A549 (cell line): ENCODE measurements around the gene TCHH. TPM values are rescaled to one million over a fixed set of nuclear protein-coding genes. Genes with fewer than 3 reads are reported as not detected.

Experiments used
- ATAC-seq, 2 experiments: fragments of 200-7000 bp in 1 of 2; fragments of >200 bp in 1 of 2; cut with Nextera tagmentation in 1 of 2; cut with Tn5 transposase in 1 of 2; 3 replicates each; pipeline versions ENCODE4 v1.8.0 to v1.9.1; 2018 to 2020; ENCODE audit warnings: mild to moderate bottlenecking in 1 of 2, moderate library complexity in 1 of 2
- CTCF ChIA-PET: fragments of 300-600 bp; sonication (Branson Sonifier 250); formaldehyde crosslinking; extraction: SDS; loops from one replicate; lab custom pipeline; 2021; ENCODE audit warnings: antibody characterized with exemption, inconsistent platforms; lab: Yijun Ruan, JAX
- POLR2A ChIA-PET: fragments of 350-600 bp; formaldehyde crosslinking; extraction: SDS; loops from one replicate; lab custom pipeline; 2021; ENCODE audit warnings: antibody characterized with exemption, inconsistent platforms; lab: Yijun Ruan, JAX
- DNase-seq, 2 experiments: peaks; one replicate each; pipeline versions ENCODE4 v3.0.0 to v3.0.0-alpha.2; 2011 to 2016; ENCODE audit warnings: low read depth in 1 of 2, low spot score in 1 of 2
- FAIRE-seq: peaks from 2 replicates; lab custom pipeline; 2011; peaks lifted over from hg19 to GRCh38; lab: Jason Lieb, UNC
- H3K27ac ChIP-seq, 2 experiments: fragments of >200 bp; sonication (Bioruptor Twin); formaldehyde crosslinking; 3 replicates each; pipeline ENCODE4 v1.5.1; 2016 to 2017
- H3K4me1 ChIP-seq: fragments of >200 bp; sonication (Bioruptor Twin); formaldehyde crosslinking; 3 replicates; pipeline ENCODE4 v1.6.1; 2016
- H3K4me2 ChIP-seq: fragments of >200 bp; sonication (Bioruptor Twin); formaldehyde crosslinking; 3 replicates; pipeline ENCODE4 v1.6.1; 2016
- H3K4me3 ChIP-seq: fragments of >200 bp; sonication (Bioruptor Twin); formaldehyde crosslinking; 3 replicates; pipeline ENCODE4 v1.5.1; 2016
- H3K9me3 ChIP-seq: fragments of >200 bp; sonication (Bioruptor Twin); formaldehyde crosslinking; 3 replicates; pipeline ENCODE4 v1.6.1; 2016
- BHLHE40 ChIP-seq: IDR thresholded peaks from 2 replicates; pipeline ENCODE4 v1.6.1; 2012; ENCODE audit warnings: low read depth, low read length, inconsistent platforms
- CEBPB ChIP-seq, 2 experiments: fragments of >200 bp in 1 of 2; sonication (Bioruptor Twin) in 1 of 2; formaldehyde crosslinking in 1 of 2; IDR thresholded peaks; 2 replicates each; pipeline ENCODE4 v1.6.1; 2012 to 2016
- CHD2 ChIP-seq: fragments of 150-350 bp; IDR thresholded peaks from 2 replicates; pipeline ENCODE4 v1.6.1; 2014; ENCODE audit warnings: low read length; ENCODE audit not compliant: partially characterized antibody
- EP300 ChIP-seq, 2 experiments: fragments of >200 bp; sonication (Bioruptor Twin); formaldehyde crosslinking; IDR thresholded peaks; 2 replicates in 1 of 2; 3 replicates in 1 of 2; pipeline ENCODE4 v1.6.1; 2016 to 2017
- ESRRA ChIP-seq: fragments of 150-350 bp; IDR thresholded peaks from 2 replicates; pipeline ENCODE4 v1.6.1; 2014; ENCODE audit warnings: mild to moderate bottlenecking, low read length, borderline replicate concordance
- FOSL2 ChIP-seq, 2 experiments: fragments of 450-650 bp in 1 of 2; fragments of >200 bp in 1 of 2; sonication (Bioruptor Twin) in 1 of 2; formaldehyde crosslinking; IDR thresholded peaks; 2 replicates each; pipeline versions ENCODE4 v1.5.0 to v1.6.1; 2016 to 2020; ENCODE audit warnings: mild to moderate bottlenecking in 1 of 2, moderate library complexity in 1 of 2
- FOXS1 ChIP-seq: fragments of 250-450 bp; sonication (Bioruptor Pico); IDR thresholded peaks from 2 replicates; pipeline ENCODE4 v1.5.0; 2020; ENCODE audit warnings: mild to moderate bottlenecking, moderate library complexity
- GATA3 ChIP-seq: IDR thresholded peaks from 2 replicates; pipeline ENCODE4 v1.6.1; 2012; ENCODE audit warnings: borderline replicate concordance
- HDAC2 ChIP-seq: fragments of 200-600 bp; sonication (generic); IDR thresholded peaks from 2 replicates; pipeline ENCODE4 v1.6.1; 2016
- HOXA7 ChIP-seq: fragments of 250-450 bp; sonication (Bioruptor Pico); IDR thresholded peaks from 2 replicates; pipeline ENCODE4 v1.5.0; 2020; ENCODE audit warnings: mild to moderate bottlenecking, moderate library complexity
- HOXB5 ChIP-seq: fragments of 250-450 bp; sonication (Bioruptor Pico); IDR thresholded peaks from 2 replicates; pipeline ENCODE4 v1.5.0; 2020; ENCODE audit warnings: mild to moderate bottlenecking, moderate library complexity
- JUN ChIP-seq, 2 experiments: fragments of >200 bp; sonication (Bioruptor Twin); formaldehyde crosslinking; IDR thresholded peaks; 2 replicates in 1 of 2; 3 replicates in 1 of 2; pipeline ENCODE4 v1.6.1; 2016 to 2017
- JUNB ChIP-seq: fragments of >200 bp; sonication (Bioruptor Twin); formaldehyde crosslinking; IDR thresholded peaks from 2 replicates; pipeline ENCODE4 v1.6.1; 2016
- KDM1A ChIP-seq: fragments of 200-600 bp; sonication (generic); IDR thresholded peaks from 2 replicates; pipeline ENCODE4 v1.6.1; 2016; ENCODE audit warnings: low read depth, mild to moderate bottlenecking
- MYC ChIP-seq: IDR thresholded peaks from 2 replicates; pipeline ENCODE4 v1.6.1; 2012; ENCODE audit warnings: mild to moderate bottlenecking, inconsistent platforms, low read length, improper control_type of control experiment, borderline replicate concordance
- NPAS2 ChIP-seq: fragments of 250-450 bp; sonication (Bioruptor Pico); IDR thresholded peaks from 2 replicates; pipeline ENCODE4 v1.8.0; 2022; ENCODE audit warnings: mild to moderate bottlenecking, moderate library complexity, borderline replicate concordance
- RAD21 ChIP-seq, 2 experiments: fragments of >200 bp in 1 of 2; sonication (Bioruptor Twin) in 1 of 2; formaldehyde crosslinking in 1 of 2; IDR thresholded peaks in 1 of 2; conservative IDR thresholded peaks in 1 of 2; 2 replicates in 1 of 2; 3 replicates in 1 of 2; pipeline ENCODE4 v1.6.1; 2012 to 2018; ENCODE audit warnings: inconsistent platforms in 1 of 2
- RCOR1 ChIP-seq: fragments of 150-350 bp; IDR thresholded peaks from 2 replicates; pipeline ENCODE4 v1.6.1; 2014; ENCODE audit warnings: antibody characterized with exemption, low read length, low read depth
- SREBF2 ChIP-seq: fragments of 450-650 bp; IDR thresholded peaks from 2 replicates; pipeline ENCODE4 v1.6.1; 2014; ENCODE audit warnings: mild to moderate bottlenecking, moderate library complexity
- TFCP2L1 ChIP-seq: fragments of 250-450 bp; sonication (Bioruptor Pico); IDR thresholded peaks from 2 replicates; pipeline ENCODE4 v1.5.0; 2021; ENCODE audit warnings: mild to moderate bottlenecking
- ZFP36 ChIP-seq: fragments of 450-650 bp; IDR thresholded peaks from 2 replicates; pipeline ENCODE4 v1.6.1; 2014; ENCODE audit warnings: borderline replicate concordance; ENCODE audit not compliant: partially characterized antibody
- WGBS: methylation state at CpG from one replicate; pipeline ENCODE4 v1.1.6; 2017; ENCODE audit errors: missing lambda C conversion rate; 5-methylcytosine and 5-hydroxymethylcytosine counted together
- polyA plus RNA-seq, 4 experiments: library from polyadenylated mRNA; depleted of rRNA in 3 of 4; stranded (reverse); fragments of >200 nt; fragmentation: RNase III in 1 of 4; extraction: RNeasy Plus Mini Kit Qiagen cat#74134 plus additional on column Dnase treatment in 1 of 4; gene quantifications; 2 replicates in 3 of 4; 3 replicates in 1 of 4; pipeline ENCODE4 v1.2.3, GENCODE V29; 2011 to 2017
- TF ChIP-seq, protein P1 (sequence below): fragments of >200 bp; sonication (Bioruptor Twin); formaldehyde crosslinking; IDR thresholded peaks from 3 replicates; pipeline ENCODE4 v1.5.1; 2016
- TF ChIP-seq, protein P2 (sequence below): fragments of >200 bp; sonication (Bioruptor Twin); formaldehyde crosslinking; IDR thresholded peaks from 2 replicates; pipeline ENCODE4 v1.6.1; 2016
- TF ChIP-seq, protein P3 (sequence below): fragments of 150-350 bp; IDR thresholded peaks from 2 replicates; pipeline ENCODE4 v1.6.1; 2014; ENCODE audit warnings: low read depth, mild to moderate bottlenecking, low read length
- TF ChIP-seq, protein P4 (sequence below): IDR thresholded peaks from 2 replicates; pipeline ENCODE4 v1.6.1; 2012; ENCODE audit warnings: low read depth, borderline replicate concordance
- TF ChIP-seq, protein P5 (sequence below): fragments of >200 bp; sonication (Bioruptor Twin); formaldehyde crosslinking; IDR thresholded peaks from 3 replicates; pipeline ENCODE4 v1.6.1; 2016

Gene TCHH
- polyA plus RNA-seq, 2 of the 4 experiments (the other 2 are of a cell fraction) = 0.08 to 0.09 TPM

DNA sequence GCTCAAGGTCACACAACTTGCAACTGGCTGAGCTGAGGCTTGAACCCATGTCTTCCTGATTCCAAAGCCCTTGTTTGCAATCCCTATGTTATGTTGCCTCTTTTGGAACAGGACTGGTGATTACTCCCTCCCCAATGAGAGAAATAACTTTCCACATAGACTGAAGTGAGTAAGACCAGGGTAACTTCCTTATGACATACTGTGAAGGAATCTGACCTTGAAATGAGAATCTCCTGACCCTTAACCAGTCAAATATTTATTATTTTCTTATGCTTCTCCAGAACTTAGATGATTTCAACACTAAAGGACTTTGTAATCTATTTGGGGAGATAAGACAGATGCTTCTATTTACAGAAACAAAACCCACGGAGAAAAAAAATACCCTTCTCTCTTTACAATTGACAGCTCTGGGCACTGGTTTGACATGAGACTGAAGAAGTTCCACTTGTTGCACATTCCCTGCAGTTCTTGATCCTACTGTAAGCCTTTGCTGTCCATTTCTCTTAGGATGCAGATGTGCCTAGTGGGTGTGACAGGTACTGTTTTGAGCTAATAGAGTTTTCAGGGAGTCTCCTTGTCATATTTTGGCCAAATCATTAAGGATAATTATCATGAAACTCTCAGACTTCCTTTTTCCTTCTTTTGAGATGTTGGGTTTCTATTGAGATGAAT lies 47.7 kb upstream of the TCHH start:
- ChIA-PET POLR2A (interaction anchor here (1.3 to 1.5 kb wide), 3 partner anchors 26 to 114 kb away, joined by 3 to 6 read pairs (median 3); no protein-coding TSS in a partner anchor), CTCF (interaction anchor here (1.1 to 17.5 kb wide), 7 partner anchors 10 to 296 kb away, joined by 3 to 291 read pairs (median 6); no protein-coding TSS in a partner anchor)
- no peak overlapping the region for H3K4me3 ChIP-seq
- FAIRE-seq (peak; percentile 84), ATAC-seq (peak; percentile 83 to 92), DNase-seq (peak; percentile 28 to 71)
- H3K4me2 ChIP-seq = peak overlapping the region; percentile 47
- H3K4me1 ChIP-seq = peaks cover 29% of the 10 kb centered on the region
- TF ChIP-seq, protein P1, sequence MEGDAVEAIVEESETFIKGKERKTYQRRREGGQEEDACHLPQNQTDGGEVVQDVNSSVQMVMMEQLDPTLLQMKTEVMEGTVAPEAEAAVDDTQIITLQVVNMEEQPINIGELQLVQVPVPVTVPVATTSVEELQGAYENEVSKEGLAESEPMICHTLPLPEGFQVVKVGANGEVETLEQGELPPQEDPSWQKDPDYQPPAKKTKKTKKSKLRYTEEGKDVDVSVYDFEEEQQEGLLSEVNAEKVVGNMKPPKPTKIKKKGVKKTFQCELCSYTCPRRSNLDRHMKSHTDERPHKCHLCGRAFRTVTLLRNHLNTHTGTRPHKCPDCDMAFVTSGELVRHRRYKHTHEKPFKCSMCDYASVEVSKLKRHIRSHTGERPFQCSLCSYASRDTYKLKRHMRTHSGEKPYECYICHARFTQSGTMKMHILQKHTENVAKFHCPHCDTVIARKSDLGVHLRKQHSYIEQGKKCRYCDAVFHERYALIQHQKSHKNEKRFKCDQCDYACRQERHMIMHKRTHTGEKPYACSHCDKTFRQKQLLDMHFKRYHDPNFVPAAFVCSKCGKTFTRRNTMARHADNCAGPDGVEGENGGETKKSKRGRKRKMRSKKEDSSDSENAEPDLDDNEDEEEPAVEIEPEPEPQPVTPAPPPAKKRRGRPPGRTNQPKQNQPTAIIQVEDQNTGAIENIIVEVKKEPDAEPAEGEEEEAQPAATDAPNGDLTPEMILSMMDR = no peak
- TF ChIP-seq BHLHE40 (no peak), MYC (no peak), CHD2 (no peak), KDM1A (no peak), SREBF2 (no peak), HDAC2 (no peak), HOXA7 (CRISPR knock-in tag) (no peak), JUN (IDR thresholded peaks at IDR 0.05) (peak; percentile 49 to 79; a peak in 2 of 5 replicates), HOXB5 (no peak), CEBPB (IDR thresholded peaks at IDR 0.05) (peak; percentile 19 to 52; a peak in 2 of 4 replicates), RCOR1 (no peak), TFCP2L1 (CRISPR knock-in tag) (no peak), FOXS1 (CRISPR knock-in tag) (no peak), FOSL2 (IDR thresholded peaks at IDR 0.05) (peak; percentile 76), FOSL2 (CRISPR knock-in tag; IDR thresholded peaks at IDR 0.05) (peak; percentile 65), RAD21 (conservative IDR thresholded peaks at IDR 0.05 in 1 of 2, IDR thresholded peaks at IDR 0.05 in 1 of 2) (no peak), JUNB (peak; percentile 90), NPAS2 (CRISPR knock-in tag) (no peak), EP300 (IDR thresholded peaks at IDR 0.05) (peak; percentile 39 to 54; a peak in 2 of 5 replicates), GATA3 (0 out of 2 replicates have a peak, but pooled peaks have one; percentile 26), ZFP36 (no peak), ESRRA (peak; percentile 35; the same call in 1 of the 2 replicates)
- TF ChIP-seq, protein P2, sequence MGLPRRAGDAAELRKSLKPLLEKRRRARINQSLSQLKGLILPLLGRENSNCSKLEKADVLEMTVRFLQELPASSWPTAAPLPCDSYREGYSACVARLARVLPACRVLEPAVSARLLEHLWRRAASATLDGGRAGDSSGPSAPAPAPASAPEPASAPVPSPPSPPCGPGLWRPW = peak; percentile 26; the same call in 1 of the 2 replicates
- TF ChIP-seq, protein P3, sequence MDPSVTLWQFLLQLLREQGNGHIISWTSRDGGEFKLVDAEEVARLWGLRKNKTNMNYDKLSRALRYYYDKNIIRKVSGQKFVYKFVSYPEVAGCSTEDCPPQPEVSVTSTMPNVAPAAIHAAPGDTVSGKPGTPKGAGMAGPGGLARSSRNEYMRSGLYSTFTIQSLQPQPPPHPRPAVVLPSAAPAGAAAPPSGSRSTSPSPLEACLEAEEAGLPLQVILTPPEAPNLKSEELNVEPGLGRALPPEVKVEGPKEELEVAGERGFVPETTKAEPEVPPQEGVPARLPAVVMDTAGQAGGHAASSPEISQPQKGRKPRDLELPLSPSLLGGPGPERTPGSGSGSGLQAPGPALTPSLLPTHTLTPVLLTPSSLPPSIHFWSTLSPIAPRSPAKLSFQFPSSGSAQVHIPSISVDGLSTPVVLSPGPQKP = no peak
- TF ChIP-seq, protein P4, sequence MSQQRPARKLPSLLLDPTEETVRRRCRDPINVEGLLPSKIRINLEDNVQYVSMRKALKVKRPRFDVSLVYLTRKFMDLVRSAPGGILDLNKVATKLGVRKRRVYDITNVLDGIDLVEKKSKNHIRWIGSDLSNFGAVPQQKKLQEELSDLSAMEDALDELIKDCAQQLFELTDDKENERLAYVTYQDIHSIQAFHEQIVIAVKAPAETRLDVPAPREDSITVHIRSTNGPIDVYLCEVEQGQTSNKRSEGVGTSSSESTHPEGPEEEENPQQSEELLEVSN = no peak
- TF ChIP-seq, protein P5, sequence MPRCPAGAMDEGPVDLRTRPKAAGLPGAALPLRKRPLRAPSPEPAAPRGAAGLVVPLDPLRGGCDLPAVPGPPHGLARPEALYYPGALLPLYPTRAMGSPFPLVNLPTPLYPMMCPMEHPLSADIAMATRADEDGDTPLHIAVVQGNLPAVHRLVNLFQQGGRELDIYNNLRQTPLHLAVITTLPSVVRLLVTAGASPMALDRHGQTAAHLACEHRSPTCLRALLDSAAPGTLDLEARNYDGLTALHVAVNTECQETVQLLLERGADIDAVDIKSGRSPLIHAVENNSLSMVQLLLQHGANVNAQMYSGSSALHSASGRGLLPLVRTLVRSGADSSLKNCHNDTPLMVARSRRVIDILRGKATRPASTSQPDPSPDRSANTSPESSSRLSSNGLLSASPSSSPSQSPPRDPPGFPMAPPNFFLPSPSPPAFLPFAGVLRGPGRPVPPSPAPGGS = peak; percentile 77; the same call in 1 of the 3 replicates
- WGBS = 3% methylated on average over 1 of the region's 1 CpG
- H3K9me3 ChIP-seq = no peaks in the 10 kb centered on the region
- H3K27ac ChIP-seq = peak overlapping the region; percentile 34 to 55; a peak in 5 of 6 replicates
